ENCODE measurements around the gene CCL27. TPM values are rescaled to one million over a fixed set of nuclear protein-coding genes. Genes with fewer than 3 reads are reported as not detected.

Gene CCL27
- total and polyA plus RNA-seq, 2 of the 8 experiments (the other 6 are each of a cell fraction or from before 2014, with no cell fraction given): 0.42 TPM; not detected in 1

DNA sequence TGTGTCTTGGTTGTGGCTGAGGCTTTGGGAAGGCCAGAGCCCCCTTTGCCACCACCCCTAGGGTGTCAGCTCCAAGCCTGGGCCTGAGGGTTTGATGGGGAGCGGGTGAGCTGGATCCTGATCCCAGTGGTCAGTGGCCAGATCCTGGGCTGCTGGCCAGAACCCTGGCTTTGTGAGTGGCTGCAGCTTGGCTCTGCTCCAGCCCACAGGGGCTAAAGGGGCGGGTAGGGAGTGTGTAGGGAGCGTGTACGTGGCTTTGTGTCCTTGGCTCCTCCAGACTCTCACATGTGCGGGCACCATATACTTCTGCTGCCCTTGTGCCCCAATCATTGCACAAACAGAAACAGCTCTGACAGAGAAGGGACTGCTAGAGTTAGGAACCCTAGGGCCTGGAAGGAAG is 11.6 kb downstream of the CCL27 start:
- TF ChIP-seq GTF2F1 (IDR thresholded peaks at IDR 0.05; ENCODE audit: borderline replicate concordance, low read depth, low read length) (no peak), RXRA (IDR thresholded peaks at IDR 0.05; ENCODE audit: insufficient read depth, low read depth, low read length) (no peak), YY1 (IDR thresholded peaks at IDR 0.05; ENCODE audit: low read depth, low read length) (no peak)
- TF ChIP-seq, protein P1, sequence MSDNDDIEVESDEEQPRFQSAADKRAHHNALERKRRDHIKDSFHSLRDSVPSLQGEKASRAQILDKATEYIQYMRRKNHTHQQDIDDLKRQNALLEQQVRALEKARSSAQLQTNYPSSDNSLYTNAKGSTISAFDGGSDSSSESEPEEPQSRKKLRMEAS (IDR thresholded peaks at IDR 0.05): no peak
- Histone ChIP-seq H3K4me2 (ENCODE audit: insufficient read depth in 1 of 2, low read depth in 2 of 2, low read length in 2 of 2) (peak overlapping the region in 1 of 2 experiments; percentile 77; a peak in 1 of 4 replicates), H3K23ac (ENCODE audit: insufficient read length) (no peak overlapping the region), H3K9me3 (ENCODE audit: insufficient read depth in 2 of 2, low read depth in 1 of 2, low read length in 1 of 2) (no peaks in the 10 kb centered on the region), H3K27ac (ENCODE audit: low read depth, low read length) (no peak overlapping the region), H3K79me2 (ENCODE audit: control insufficient read depth in 1 of 2, insufficient read depth in 2 of 2, low read length in 2 of 2) (peaks cover 0 to 12% of the 10 kb centered on the region in 2 experiments; a peak in 1 of 4 replicates), H3K18ac (ENCODE audit: extremely low read depth, low read length) (no peak overlapping the region), H4K5ac (ENCODE audit: insufficient read length, low read depth, low read length) (no peak overlapping the region), H2BK12ac (ENCODE audit: low read depth, low read length) (no peak overlapping the region), H2AK5ac (ENCODE audit: low read depth, low read length) (no peak overlapping the region), H3K14ac (ENCODE audit: insufficient read length) (no peak overlapping the region), H3K4ac (replicated peaks; ENCODE audit: insufficient read length, low read depth, low read length) (no peak overlapping the region), H3K36me3 (ENCODE audit: control insufficient read depth in 2 of 4, insufficient read depth in 4 of 4, low read length in 3 of 4) (peaks cover 3 to 23% (median 8%) of the 10 kb centered on the region in 4 experiments; a peak in 7 of 8 replicates), H2BK15ac (ENCODE audit: low read length) (no peak overlapping the region), H3K56ac (replicated peaks; ENCODE audit: insufficient read length, low read depth, low read length) (no peak overlapping the region), H3K9ac (replicated peaks in 1 of 4; ENCODE audit: extremely low read depth in 1 of 4, low read depth in 3 of 4, low read length in 3 of 4) (no peak overlapping the region; a peak in 1 of 7 replicates), H4K91ac (replicated peaks; ENCODE audit: insufficient read length, low read length) (no peak overlapping the region), H2AFZ (ENCODE audit: low read length) (no peak overlapping the region), H3K79me1 (ENCODE audit: low read depth, low read length) (peaks cover 6% of the 10 kb centered on the region; the same call in 1 of the 2 replicates), H2BK20ac (ENCODE audit: low read length) (no peak overlapping the region), H4K20me1 (replicated peaks in 1 of 2; ENCODE audit: control insufficient read depth in 1 of 2, insufficient read depth in 2 of 2, low read length in 2 of 2) (peaks cover 2 to 12% of the 10 kb centered on the region in 2 experiments), H3K4me1 (replicated peaks in 1 of 4; ENCODE audit: control insufficient read depth in 3 of 4, insufficient read depth in 4 of 4, low read length in 3 of 4) (peaks cover 9 to 37% (median 19%) of the 10 kb centered on the region in 4 experiments), H2BK120ac (replicated peaks; ENCODE audit: low read depth, low read length) (no peak overlapping the region), H3K4me3 (ENCODE audit: extremely low read depth in 1 of 4, insufficient read depth in 2 of 4, low read depth in 3 of 4, low read length in 4 of 4) (no peak overlapping the region), H4K8ac (ENCODE audit: extremely low read depth, insufficient read depth, low read length) (no peak overlapping the region), H3K23me2 (ENCODE audit: low read depth, low read length) (peaks cover 15% of the 10 kb centered on the region), H3K27me3 (replicated peaks in 1 of 4; ENCODE audit: control insufficient read depth in 3 of 4, extremely low read depth in 1 of 4, insufficient read depth in 3 of 4, low read length in 3 of 4) (no peaks in the 10 kb centered on the region; a peak in 1 of 7 replicates), H2BK5ac (ENCODE audit: low read depth, low read length) (no peak overlapping the region)
- ChIA-PET CTCF (ENCODE audit: partially characterized antibody) (interaction anchor here (1.4 to 15.2 kb wide), 3 partner anchors 9 to 52 kb away, joined by 4 to 277 read pairs (median 23); partner anchors contain the start of genes GALT and SIGMAR1), POLR2A (ENCODE audit: partially characterized antibody) (interaction anchor here (1.4 to 12.8 kb wide), 3 partner anchors 11 to 20 kb away, joined by 3 to 127 read pairs (median 92); partner anchors contain the start of genes ARID3C, CCL27 and SIGMAR1)
- DNase-seq (ENCODE audit: low read depth in 1 of 2, low spot score in 2 of 2) (no peak), FAIRE-seq (no peak)
- 88% methylated on average over 5 of the region's 5 CpGs; no CpG with 5 or more reads in 1 of the 2 experiments for WGBS, 2 experiments (ENCODE audit: extremely low coverage in 1 of 2, insufficient coverage in 1 of 2, insufficient read length in 1 of 2, insufficient replicate concordance in 2 of 2, low coverage in 1 of 2, low lambda C conversion rate in 2 of 2, missing lambda C conversion rate in 1 of 2)

All from H1 (cell line).